Cardiac fibroblast (primary cell): ENCODE measurements around the gene GCK.
A peak's percentile ranks its signal among the peaks of the same experiment; 100 is the strongest.

Source experiments
- DNase-seq, 2 donors: peaks; one replicate each; pipeline versions ENCODE4 v3.0.0 to v3.0.0-alpha.2; 2010; ENCODE audit warnings: low read depth in 2 of 2
- H3K4me3 ChIP-seq, 2 donors: replicated peaks in 1 of 2; 1 replicate in 1 of 2; 2 replicates in 1 of 2; pipeline ENCODE4 v1.5.1; 2011; ENCODE audit warnings: low read depth in 2 of 2, low read length in 2 of 2, mild to moderate bottlenecking in 2 of 2, moderate library complexity in 1 of 2
- TF ChIP-seq, protein P1 (sequence below): IDR thresholded peaks from one replicate; pipeline ENCODE4 v1.5.1; 2011; ENCODE audit warnings: low read depth, mild to moderate bottlenecking, low read length, inconsistent platforms

GCK gene

DNA sequence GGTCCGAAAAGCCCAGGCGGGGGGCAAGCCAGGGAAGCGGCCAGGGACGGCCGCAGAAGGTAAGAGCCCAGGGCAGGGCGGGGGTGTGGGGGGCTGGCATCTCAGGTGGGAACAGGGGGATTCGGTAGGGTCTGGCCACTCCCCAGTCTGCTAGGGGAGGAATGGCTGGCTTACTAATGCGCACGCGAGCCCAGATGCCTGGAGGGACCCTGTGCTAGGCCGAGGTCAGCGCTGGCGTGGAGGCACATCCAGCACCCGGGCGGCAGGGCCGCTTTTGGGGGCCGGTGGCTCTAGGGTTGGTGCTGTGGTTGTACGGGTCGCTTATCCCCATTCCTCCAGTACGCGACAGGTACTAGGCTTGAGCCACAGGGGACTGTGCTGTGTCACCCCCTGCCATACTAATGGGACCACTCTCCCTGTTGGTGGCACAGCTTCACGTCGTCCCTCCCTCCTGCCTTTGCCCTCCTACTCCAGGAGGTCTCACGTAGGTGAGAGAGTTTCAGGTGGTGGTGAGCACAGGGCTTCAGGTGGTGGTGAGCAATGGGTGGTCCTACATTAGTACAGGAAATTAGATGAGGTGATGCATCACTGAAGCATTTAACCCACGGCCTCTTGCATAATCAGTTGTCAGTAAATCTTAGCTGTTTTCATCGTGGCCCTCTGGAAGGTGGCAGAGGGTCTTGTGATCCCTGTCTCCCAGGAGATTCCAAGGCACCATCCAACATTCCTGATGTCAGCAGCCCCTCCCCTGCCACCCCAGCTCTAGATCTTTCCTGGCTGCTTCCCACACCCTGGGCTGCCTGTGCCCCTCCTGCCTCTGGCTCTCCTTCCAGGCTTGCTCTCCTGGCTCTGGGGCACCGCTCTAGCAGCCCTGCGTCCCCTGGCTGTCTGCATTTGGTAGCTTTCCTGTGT, 84.1 kb downstream of the GCK start:
- DNase-seq, result peak; percentile 70 to 81
- peak overlapping the region; percentile 63 to 64 for H3K4me3 ChIP-seq
- TF ChIP-seq, protein P1, sequence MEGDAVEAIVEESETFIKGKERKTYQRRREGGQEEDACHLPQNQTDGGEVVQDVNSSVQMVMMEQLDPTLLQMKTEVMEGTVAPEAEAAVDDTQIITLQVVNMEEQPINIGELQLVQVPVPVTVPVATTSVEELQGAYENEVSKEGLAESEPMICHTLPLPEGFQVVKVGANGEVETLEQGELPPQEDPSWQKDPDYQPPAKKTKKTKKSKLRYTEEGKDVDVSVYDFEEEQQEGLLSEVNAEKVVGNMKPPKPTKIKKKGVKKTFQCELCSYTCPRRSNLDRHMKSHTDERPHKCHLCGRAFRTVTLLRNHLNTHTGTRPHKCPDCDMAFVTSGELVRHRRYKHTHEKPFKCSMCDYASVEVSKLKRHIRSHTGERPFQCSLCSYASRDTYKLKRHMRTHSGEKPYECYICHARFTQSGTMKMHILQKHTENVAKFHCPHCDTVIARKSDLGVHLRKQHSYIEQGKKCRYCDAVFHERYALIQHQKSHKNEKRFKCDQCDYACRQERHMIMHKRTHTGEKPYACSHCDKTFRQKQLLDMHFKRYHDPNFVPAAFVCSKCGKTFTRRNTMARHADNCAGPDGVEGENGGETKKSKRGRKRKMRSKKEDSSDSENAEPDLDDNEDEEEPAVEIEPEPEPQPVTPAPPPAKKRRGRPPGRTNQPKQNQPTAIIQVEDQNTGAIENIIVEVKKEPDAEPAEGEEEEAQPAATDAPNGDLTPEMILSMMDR, result no peak

DNA sequence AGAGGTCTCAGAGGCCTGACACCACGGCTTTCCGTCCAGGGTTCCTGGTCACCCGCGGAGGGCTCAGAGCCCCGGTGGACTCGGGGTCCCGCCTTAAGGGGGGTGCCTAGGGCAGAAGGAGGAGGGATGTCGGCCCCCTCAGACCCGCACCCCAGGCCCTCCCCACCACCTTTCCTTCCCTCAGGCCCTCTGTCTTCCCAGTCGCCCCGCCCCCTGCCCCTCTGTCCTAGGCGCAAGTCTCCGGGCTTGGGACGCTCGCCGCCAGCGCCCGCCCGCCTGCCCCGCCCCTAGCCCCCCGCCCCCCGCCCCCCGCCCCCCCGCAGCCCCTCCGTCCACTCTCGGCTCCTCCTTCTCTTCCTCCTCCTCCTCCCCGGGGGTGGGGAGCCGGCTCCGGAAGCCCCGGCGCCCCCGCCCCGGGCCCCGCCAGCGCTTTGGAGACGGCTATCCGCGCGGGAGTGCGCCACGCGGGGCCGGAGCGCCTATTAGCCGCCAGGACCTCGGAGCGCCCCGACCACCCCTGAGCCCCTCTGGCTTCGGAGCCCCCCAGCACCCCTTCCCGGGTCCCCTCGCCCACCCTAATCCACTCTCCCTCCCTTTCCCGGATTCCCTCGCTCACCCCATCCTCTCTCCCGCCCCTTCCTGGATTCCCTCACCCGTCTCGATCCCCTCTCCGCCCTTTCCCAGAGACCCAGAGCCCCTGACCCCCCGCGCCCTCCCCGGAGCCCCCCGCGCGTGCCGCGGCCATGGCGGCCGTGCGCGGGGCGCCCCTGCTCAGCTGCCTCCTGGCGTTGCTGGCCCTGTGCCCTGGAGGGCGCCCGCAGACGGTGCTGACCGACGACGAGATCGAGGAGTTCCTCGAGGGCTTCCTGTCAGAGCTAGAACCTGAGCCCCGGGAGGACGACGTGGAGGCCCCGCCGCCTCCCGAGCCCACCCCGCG, 85.0 kb downstream of the GCK start, which contains the start of gene AEBP1:
Gene AEBP1, plus strand, starts transcription at position 423 of the 937 bp plus-strand sequence. Its CDS starts 321 bp downstream, at position 744.
- DNase-seq, result peak; percentile 33 to 43
- peak within 1 kb of the TSS; percentile 63 to 64 for H3K4me3 ChIP-seq
- TF ChIP-seq, protein P1, result no peak

DNA sequence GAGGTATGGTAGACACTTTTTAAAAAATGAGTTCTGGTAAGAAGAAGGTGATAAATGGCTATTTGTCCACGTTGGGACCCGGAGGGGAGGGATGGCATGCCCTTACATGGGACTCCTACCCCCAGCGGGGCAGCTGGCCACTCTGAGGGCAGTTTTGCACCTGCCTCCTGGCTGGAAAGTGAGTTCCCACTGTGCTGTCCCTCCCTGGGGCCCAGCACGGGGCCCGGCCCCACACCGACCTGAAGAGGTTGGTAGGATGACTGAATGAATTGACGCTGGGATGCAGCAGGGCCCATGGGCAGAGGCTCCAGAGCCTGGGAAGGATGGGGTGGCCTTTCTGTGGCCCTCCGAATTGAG, 85.7 kb downstream of the GCK start:
- no peak overlapping the region for H3K4me3 ChIP-seq
- DNase-seq, result no peak
- TF ChIP-seq, protein P1, result no peak

DNA sequence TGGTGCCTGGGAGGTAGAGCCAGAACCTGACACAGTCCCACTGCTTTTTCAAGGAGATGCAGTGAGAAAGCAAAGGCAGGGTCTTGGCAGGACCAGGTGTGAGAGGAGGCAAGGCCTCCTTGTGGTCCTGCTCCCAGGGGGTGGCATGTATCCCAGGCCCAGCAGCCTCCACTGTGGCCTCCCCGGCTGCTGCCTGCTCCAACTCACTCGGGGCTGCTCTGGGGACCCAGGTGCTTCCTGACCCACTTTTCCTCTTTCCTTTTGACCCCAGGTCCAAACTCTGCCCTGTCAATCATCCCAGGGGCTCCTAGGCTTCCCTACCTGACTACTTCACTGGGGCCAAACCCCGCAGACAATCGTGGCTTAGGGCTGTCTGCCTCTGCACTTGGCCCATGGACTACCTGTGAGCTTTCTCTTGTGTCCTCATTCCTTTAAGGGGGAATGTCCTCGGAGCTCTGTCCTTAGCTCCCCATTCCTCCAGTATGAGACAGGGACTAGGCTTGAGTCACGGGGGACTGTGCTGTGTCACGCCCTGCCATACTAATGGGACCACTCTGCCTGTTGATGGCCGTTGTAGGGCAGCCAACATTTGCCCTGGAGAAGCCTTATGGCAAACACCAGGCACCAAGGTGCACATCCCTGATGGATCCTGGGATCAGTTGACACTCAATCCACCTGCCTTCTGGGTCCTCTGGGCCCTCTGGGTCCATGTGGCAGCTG, 86.2 kb downstream of the GCK start:
- no peak overlapping the region for H3K4me3 ChIP-seq
- TF ChIP-seq, protein P1, result no peak
- DNase-seq, result no peak

DNA sequence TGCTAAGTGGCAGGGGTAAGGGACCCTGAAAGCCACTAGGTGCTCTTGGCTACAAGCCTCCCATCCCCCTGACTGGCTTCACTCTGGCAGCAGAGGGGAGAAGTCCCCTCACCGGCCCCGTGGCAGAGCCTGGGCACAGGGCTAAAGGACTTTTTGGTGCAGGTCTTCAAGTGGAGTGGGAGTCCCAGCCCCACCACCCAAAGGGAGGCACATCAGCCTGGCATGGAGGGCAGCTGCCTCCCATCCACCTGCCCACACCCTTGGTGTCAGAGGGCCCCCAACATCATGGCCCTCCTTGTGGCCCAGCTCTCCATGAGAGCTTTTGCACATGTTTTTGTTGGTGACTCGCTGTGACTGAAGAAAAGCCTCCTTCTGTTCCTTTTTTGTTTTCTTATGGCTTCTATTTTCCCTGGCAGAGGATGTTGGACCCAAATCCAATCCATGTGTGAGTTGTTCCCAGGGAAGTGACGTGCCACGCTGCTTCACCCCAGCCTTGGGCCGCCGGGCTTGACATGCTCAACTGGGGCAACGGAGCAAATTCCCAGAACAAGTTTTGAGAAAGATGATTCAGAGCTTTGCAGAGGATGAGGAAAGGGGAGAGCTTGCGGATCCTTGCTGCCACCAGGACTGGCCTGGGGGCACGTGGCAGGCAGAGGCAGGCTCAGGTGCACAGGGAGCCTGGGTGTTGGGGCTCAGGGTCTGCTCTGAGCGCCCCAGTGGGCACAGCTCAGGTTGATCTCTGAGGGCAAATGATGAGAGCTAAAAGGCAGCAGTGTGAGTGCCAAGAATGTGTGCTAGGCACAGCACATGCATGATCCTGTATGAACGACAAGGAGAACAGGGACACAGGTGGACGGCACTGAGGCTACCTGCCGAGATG, 87.0 kb downstream of the GCK start:
- peak; percentile 70 to 78 for DNase-seq
- no peak overlapping the region for H3K4me3 ChIP-seq
- TF ChIP-seq, protein P1, result no peak
